ENCODE results near the gene EDN2.

The EDN2 gene

DNA sequence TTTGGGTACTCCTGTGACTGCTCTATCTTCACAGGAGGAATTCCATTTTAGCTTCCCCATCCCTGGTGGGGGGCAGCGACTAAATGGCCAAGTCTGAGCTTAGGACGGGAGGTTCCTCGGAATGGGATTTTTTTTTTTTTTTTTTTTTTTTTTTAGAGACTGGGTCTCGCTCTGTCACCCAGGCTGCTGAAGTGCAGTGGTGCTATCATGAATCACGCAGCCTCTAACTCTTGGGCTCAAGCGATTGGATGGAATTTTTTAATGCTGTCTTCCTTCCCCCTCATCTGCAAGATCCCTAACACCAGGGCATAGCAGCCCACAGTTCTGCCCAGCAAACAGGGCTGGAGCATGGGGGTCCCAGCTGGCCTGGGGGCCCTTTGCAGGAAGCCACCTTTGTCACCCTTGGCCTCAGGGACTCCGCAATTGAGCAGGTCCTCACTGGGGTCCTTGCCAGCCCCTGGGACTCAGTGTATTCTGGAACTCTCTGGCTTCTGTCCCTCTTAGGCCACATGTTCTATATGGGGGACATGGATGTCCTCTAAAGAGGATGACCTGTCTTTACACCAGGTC lies 13.1 kb upstream of the EDN2 start:
- DNase-seq = no peak

DNA sequence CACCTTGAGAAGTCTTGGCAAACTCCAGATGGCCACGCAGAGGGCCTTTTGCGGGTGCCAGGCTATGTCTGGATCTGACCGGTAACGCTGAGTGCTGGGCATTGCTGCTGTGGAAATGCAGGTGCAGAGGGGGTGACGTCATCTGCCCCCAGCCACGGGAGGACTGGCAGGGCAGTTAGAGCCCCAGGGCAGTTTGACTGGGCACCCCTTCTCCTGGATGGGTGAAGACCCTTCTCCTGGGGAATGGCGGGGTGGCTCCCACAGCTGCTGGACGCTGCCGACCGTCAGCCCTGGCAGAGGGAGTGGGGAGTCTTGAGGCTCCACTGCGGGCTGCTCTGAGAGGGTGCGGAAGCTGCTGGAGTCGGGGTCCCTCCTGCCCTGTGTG lies 12.6 kb upstream of the EDN2 start:
- DNase-seq = no peak

DNA sequence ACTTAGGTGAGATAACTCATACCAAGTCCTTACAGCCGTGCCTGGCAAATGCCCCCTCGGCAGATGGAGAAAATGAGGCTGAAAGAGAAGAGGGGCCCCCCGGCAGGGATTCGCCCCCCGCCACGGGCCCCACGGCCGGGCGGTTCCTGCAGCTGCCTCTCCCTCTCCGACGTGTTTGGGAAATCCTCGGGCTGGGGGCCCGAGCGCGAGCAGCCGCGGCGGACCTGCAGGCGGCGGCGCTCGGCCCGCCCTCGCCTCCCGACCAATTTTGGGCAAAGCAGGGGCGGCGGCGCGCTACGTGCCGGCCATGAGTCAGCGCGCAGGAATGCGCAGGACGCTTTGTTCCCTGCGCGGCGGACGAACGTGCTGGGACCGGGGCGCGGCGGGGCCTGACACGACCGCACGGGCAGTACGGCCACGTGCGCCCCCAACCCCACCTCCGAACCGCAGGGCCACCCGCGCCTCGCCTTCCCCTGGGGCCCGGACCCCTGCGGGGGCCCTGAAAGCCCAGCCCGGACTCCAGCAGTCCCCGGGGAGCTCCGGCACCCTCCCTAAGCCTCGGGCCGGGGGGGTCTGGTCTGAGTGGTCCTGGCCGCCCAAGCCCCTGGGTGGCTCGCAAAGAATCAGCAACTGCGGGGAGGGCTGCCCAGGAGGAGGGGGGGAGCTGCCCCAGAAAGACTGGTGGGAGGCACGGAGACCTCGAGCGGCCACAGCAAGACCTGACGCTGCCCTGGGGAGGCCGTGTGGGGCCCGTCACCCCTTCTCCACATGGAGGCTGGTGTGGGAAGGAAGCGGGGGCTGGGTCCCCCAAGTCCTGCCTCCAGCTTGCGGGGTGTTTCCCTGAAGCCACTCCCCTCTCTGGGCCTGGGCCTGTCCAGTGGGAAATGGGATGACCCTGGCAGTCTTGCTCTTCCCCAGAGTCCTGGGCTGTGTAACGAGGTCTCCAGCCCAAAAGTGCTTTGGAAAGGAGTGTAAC lies 11.9 kb upstream of the EDN2 start:
- peak; percentile 71 for DNase-seq

DNA sequence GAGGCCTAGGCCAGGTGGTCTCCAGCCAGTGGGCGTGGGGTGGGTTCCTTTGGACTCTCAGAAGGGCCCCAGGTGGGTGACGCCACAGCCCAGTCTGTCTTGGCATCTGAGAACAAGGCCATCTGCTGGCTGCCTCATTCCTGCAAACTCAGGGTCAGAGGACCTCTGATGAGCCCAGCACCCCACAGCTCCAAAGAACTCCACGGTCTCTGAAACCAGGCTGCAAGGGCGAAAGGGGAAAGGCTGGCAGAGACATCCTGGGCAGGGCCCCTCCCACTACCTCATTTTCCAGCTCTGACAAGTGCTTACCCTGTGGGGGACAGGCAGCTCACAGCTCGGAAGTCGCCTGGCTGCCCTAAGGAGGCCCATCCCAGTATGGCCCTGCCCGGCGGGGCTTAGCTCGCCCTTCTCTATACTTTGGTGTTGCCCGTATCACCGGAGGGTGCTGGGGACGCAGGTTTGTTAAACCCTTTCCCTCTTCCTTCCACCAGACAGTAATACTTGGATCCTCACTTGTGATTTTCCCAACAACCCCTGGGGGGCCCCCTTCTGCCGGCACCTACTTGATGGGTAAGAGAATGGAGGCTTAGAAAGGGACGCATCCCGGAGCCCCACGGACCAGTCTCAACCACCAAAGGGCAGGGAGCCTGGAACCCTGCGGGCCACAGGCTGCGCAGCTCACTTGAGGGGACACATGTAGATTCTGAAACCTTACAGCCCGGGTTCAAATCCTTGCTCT lies 10.9 kb upstream of the EDN2 start:
- DNase-seq = peak; percentile 47

DNA sequence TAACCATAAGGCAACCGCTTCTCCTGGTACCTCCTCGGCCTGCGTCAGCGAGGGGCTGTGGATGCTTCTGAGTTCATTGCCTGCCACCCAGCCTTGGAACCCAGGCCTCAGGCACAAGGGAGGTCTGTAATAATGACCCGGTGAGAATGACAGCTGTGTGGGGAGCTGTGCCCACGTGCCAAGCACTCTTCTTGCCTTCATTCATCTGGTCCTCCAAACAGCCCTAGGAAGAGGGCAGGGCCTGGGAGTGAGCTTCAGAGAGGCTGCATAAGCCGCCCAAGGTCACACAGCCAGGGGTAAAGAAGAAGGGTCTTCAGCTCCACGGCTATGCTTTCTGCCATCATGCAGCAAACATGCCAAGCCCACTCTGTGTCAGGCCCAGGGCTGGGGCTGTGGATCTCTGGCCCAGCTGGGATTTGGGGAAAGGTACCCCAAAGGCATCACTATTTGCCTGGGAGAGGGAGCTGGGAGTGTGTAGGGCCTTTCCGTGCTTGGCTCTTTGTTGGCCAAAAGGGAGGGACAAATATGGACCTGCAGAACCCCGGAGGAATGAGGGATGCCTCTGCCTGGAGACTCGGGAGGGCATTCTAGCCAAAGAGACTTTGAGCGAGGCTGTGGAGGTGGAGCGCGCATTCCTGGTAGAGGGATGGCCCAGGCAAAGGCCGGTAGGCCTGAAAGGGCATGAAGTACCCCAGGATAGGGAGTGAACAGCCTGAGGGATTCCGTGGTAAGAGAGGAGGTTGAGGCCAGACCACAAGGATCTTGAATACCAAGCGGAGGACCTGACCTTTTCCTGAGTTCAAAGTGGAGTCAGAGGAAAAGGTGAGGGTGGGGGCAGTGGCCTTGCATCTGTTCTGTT lies 10.1 kb upstream of the EDN2 start:
- DNase-seq = no peak

DNA sequence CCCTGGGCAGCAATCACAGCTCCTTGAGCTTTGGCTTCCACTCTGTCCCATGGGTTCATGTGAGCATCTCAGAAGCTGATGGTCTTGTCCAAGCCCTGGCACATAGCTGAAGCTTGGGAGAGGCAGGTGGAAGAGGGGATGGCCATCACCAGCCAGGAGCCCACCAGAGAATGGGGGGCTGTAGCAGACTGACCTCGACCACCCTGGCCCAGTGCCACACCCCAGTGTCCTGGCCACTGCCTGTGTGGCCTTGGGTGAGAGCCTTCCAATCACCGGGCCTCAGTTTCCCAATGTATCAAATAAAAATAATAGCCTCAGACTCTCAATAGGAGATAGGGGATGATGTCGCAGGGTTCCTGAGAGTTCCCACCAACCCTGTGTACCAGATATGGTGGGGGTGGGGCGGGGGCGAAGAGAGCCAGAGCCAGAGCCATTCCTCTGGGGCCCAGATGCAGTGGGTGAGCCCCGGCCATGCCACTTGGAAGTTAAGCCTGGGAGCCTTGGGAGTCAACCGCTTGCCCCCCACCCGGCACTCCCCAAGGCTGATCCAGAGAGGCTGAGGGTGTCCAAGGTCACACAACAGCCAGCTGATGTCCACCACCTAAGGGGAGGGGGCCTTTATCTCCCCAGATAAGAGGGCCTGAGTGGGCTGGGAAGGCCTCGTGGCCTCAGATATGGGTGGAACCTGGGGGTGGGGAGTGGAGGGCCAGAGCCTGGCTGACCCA lies 9.3 kb upstream of the EDN2 start:
- DNase-seq = no peak

DNA sequence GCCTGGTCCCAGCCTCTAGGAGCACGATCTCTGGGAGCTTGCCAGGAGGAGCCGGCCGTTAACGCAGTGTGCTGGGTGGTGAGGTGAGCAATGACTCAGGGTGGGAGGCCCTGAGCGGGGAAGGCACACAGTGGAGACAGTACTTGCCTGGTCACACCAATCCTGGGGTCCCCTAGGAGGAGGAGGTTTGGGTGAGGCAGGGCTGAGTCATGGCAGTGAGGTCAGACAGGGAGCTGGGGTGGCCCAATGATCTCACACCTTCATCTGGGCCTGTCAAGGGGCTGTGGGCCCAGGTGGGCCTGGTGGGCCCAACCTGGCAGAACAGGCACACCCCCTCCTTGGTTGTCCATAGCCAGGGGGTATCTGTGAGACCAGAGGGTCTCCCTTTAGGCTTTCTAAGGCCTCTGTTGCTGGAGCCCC lies 8.6 kb upstream of the EDN2 start:
- DNase-seq = peak; percentile 44

DNA sequence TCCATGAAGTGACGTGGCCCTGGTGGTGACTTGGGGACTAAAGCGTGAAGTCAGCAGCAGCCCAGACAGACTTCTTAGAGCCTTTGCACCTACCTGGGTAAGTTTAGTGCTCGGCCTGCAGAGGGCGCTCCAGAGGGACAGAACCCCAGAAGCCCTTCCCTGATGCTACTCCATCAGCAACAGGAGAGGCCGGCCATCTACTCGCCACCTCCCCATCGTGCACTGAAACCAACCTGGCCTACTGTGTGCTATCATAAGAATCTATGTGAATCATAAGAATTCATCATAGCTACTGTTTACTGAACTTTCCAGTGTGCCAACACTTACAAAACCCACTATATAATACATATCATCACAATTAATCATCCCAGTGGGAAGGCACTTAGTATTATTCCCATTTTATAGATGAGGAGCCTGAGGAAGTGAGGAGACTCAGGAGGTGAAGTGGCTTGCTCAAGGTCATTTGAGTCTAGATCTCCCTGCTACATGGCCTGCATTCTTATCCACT lies 7.9 kb upstream of the EDN2 start:
- peak; percentile 72 for DNase-seq

DNA sequence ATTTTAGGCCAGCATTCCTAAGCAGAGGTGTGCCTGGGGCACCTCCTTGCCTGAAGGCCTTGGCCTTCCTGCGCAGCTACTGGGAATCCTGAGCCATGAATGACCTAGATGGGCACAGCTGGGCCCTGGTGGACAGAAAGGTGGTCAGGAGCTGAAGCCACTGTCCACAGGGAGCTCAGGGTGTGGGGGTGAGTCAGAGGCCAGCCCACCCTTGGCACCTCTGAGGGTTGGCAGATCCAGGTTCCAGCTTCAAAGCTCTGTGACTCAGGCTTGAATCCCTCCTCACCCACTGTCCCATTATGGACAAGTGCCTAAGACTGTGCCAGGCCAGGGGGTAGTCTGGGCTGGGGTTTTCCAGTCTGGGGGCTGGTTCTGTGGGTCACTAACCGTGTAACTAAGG lies 6.4 kb upstream of the EDN2 start:
- DNase-seq = no peak

DNA sequence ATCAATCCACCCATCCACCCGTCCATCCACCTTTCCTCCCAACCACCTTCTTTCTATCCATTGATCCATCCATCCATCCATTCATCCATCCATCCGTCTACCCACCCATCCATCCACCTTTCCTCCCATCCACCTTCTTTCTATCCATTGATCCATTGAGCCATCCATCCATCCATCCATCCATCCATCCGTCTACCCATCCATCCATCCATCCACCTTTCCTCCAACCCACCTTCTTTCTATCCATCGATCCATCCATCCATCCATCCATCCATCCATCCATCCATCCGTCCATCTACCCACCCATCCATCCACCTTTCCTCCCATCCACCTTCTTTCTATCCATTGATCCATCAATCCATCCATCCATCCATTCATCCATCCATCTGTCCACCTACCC lies 5.1 kb upstream of the EDN2 start:
- DNase-seq = no peak

DNA sequence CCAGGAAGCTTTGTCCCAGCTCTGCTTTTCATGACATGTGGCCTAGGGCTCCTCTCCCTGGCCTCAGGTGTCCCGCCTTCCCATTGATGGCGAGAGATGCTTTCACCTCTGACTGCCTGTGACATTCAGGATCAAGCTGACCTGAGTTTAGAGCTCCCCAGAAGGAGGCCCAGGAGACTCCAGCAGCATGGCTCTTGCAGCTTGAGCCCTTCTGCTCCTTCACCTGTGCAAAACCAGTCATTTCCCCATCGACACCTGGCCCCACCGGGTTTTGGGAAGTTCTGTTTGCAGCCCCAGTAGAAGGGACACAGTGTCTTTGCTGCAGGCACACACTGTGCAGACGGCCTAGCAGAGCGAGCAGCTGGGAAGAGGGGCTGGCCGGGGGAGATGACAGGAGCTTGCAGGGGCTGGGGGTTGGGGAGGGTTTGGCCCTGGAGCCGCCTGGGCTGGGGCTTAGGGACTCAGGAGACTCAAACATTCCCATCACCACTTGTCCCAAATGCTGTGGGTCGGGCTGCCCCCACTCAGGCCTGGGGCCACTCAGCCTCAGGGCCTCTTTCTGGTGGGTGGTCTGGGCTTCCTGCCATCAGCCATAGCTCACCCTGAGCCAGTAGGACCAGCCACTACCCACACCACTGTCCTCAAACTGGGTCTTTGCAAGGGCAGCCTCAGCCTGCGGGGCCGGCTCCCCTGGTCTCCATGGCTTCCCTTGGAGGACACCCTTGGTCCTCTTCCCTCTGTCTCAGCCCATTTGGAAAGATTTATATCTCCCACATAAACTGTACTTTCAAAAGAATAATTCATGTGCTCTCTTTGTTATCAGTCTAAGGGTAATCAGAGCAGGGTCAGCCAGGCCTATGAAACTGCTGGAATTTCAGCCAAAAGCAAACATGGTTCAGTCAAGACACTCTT lies 3.8 kb upstream of the EDN2 start:
- DNase-seq = no peak

DNA sequence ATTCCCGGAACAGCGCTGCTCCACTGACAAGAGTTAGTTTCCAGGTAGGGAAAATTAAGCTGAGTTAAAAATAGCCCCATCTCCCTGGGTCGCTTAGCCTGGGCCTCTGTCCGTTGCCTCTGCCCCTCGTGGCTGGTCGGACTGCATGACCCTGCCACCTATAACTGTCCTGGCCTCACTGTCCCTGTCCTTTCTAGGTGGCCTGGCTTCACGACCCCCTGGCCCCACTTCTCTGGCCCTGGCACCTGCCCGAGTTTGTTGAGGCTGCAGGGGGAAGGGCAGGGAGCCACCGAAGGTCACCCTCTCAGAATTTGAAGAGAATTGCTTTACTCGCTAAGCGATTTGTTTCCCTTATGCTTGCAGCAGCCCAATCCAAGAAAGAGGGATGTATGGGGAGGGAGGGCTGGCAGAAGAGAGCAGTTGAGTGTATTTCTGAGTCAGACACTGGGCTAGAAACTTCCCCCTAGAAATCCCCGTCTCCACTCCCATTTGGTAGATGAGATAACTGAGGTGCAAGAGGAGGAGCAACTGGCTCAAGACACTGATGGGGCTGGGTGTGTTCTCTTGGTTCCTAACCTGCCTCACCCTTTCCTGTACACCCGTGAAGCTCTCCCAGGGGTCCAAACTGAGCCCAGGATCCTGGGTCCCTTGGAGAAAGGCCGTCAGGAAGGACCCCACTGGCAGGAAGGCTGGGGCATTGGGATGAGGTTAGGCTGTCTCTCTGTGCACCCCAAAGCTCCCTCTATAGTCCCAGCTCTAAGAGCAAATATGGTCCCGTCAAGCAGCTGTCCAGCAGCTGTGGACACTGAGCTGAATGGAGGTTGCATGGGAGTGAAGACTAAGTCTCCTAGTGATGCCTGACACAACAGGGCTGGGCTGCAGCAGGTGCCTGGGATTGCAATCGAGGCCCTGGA lies 2.9 kb upstream of the EDN2 start:
- DNase-seq = peak; percentile 64

DNA sequence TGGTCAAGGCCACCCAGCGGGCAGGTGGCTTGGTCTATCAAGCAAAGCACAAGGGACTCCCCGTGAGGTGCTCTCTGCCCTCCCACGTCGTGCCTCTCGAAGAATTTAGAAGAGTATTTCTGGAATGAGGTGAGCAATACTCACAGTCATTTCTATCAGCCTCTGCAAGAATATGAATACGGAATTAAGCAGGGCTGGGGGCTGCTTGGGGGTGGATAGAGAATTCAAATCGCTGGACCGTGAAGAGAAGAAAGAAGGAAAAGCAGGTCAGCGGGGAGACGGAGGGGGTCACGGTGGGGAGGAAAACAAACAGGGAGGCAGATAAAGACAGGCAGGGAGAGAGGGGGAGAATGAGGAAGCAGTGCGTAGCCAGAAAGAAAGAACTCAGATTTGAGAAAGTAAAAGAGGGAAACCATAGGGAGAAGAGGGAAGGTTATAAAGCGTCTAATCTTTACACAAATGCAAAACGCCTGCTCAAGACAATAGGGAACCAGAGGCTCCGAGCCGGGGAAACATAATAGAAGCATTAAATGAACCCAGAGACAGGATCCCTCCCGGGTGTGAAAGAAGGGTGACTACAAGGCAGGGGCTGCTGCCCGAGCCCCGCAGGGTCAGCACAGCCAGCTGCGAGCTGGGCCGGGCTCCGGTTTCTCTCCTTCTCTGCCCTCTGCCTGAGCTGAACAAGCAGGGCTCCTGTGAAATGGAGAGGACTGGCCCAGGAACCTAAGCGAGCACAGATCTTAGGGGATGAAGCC lies 2.1 kb upstream of the EDN2 start:
- DNase-seq = peak; percentile 11

DNA sequence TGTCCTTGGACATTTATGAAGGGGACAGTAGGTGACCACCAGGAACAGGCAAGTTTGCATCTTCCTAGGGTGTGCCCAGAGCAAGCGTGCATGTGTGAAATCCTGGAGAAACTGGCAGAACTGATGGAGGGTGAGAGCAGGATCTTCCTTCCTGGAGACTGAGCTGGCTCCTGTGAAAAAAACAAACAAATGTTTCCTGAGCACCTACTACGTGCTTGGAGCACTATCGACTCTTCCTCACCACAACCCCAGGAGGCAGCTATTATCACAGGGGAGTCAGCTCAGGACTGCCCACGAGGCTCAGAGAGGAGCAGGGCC lies 1.5 kb upstream of the EDN2 start:
- no peak for DNase-seq

DNA sequence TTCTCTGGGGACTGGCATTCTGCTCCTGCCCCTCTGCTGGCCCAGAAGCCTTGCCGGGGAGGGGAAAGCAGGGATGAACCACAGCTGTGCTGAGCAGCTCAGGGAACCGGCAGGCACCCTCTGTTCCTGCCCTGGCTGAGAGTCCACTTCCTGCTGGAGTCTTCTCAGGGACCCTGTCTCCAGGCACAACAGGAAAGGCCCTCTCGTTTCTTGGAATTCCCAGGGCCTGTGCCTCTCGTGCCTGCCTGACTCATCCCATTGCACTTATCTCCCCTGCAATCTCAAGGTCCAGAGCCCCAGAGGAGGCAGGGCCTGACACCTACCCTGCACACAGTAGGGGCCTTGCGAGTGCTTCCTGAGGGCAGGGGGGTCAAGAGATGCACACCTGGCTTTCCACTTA lies 1.1 kb upstream of the EDN2 start:
- DNase-seq = peak; percentile 7

DNA sequence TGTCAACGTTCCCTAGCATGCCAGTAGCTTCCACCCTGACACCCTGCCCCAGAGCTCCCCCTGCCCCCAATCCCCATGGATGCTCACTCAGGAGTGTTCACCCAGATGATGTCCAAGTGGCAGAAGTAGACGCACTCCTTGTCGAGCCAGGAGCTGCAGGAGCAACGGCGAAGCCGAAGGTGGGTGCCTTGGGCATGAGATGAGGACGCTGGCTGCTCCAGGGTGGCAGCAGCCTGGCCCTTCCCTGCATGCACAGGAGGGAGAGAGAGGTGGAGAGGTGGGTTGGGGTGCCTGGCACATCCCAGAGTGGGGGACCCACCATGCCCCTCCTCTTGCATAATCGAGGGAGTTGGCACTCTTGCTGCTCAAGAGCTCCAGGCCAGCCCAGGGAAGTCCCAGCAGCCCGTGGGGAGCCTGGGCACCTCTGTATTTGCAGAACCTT lies 502 bp downstream of the EDN2 start:
- DNase-seq = no peak

DNA sequence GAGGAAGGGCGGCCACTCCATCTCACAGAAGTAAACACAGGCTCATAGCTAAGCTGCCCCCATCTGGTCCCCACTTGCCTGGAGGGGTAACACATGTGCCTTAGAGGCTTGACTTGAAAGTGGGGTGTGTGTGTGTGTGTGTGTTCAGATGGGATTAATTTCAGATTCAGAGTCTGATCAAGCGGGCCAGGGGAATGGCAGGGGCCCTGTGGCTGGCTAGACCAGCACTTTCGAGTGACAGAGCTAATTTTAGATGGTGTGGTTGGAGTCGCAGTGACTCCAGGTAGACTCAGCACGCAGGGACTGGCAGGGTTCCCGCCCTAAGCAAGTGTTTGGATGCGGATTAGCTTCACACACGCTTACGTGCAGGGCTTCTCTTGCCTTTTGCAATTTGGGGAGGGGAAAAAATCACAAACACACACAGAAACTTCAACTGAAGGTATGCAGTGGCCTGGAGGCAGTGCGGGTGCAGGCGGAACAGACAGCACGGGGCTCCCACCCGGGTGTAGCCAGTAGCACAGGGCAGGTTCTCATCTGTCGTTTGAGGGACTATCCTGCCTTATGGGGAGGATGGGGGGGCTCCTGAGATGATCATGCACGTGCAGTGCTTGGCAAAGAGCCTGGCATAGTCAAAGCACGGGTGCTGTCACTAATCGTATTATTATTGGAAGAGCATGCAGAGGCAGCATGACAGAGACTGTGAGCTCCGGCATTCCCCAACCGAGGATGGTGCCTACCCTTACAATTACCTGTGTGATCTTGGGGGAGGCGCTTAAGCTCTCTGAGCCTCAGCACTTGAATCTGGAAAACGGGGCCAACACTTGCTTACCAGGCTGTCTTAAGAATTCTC lies 1.3 kb downstream of the EDN2 start:
- no peak for DNase-seq

Measured in activated CD4-positive, alpha-beta T cell treated with anti-CD3 and anti-CD28 coated beads, Interleukin-10, Interleukin-2, amounts not matched to agents 100 ng/mL and 50 ng/mL, durations not matched to agents 16 hours and 8 hours (primary cell).